NT2/D1 (cell line): Measurements from ENCODE around the gene AFF3.

Source experiments
- DNase-seq: peaks from one replicate; pipeline ENCODE4 v3.0.0-alpha.2; 2011; ENCODE audit warnings: low read depth, low spot score
- H3K27me3 ChIP-seq: 2 replicates; pipeline ENCODE4 v1.6.0; 2011; ENCODE audit warnings: mild to moderate bottlenecking; ENCODE audit not compliant: insufficient read length, insufficient read depth
- H3K36me3 ChIP-seq: 2 replicates; pipeline ENCODE4 v1.6.1; 2011; ENCODE audit warnings: mild to moderate bottlenecking, low read length, mixed read lengths; ENCODE audit not compliant: insufficient read depth, insufficient read length
- H3K4me1 ChIP-seq: 2 replicates; pipeline ENCODE4 v1.5.1; 2011; ENCODE audit not compliant: insufficient read depth, insufficient read length
- H3K4me3 ChIP-seq: 2 replicates; pipeline ENCODE4 v1.5.1; 2011; ENCODE audit warnings: low read depth; ENCODE audit not compliant: insufficient read length
- H3K9ac ChIP-seq: 2 replicates; pipeline ENCODE4 v1.6.0; 2011; ENCODE audit warnings: low read depth; ENCODE audit not compliant: insufficient read length
- H3K9me3 ChIP-seq: 2 replicates; pipeline ENCODE4 v1.5.1; 2011; ENCODE audit warnings: mild to moderate bottlenecking, low read length; ENCODE audit not compliant: insufficient read depth
- SUZ12 ChIP-seq: IDR thresholded peaks from 2 replicates; pipeline ENCODE4 v1.6.1; 2011; ENCODE audit not compliant: insufficient read length, insufficient read depth; ENCODE audit errors: extremely low read depth
- YY1 ChIP-seq: IDR thresholded peaks from 2 replicates; pipeline ENCODE4 v1.6.1; 2011; ENCODE audit not compliant: insufficient read length, insufficient read depth
- ZNF274 ChIP-seq: IDR thresholded peaks from 2 replicates; pipeline ENCODE4 v1.6.1; 2011; ENCODE audit warnings: mild to moderate bottlenecking, low read depth, low read length

The AFF3 gene

DNA sequence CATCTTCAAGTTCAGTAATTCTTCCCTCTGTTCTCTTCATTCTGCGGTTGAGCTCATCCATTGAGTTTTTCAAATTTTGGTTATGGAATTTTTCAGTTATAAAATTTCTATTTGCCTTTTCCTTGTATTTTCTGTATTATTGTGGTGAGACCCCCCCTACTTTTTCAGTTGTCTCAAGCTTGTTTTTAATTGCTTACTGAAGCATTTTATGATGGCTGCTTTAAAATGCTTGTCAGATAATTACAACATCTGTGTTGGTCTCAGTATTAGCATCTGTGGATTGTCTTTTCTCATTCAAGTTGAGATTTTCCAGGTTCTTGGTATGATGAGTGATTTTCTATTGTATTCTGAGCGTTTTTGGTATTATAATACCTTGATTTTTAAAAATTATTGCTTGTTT, 531.4 kb downstream of the AFF3 start:
- no peak for DNase-seq
- no peaks in the 10 kb centered on the region for H3K27me3 ChIP-seq
- no peaks in the 10 kb centered on the region for H3K36me3 ChIP-seq
- TF ChIP-seq ZNF274 (no peak), YY1 (no peak), SUZ12 (no peak)
- H3K4me1 ChIP-seq: no peaks in the 10 kb centered on the region
- H3K9me3 ChIP-seq: no peaks in the 10 kb centered on the region
- no peak overlapping the region for H3K9ac ChIP-seq
- H3K4me3 ChIP-seq: no peak overlapping the region

DNA sequence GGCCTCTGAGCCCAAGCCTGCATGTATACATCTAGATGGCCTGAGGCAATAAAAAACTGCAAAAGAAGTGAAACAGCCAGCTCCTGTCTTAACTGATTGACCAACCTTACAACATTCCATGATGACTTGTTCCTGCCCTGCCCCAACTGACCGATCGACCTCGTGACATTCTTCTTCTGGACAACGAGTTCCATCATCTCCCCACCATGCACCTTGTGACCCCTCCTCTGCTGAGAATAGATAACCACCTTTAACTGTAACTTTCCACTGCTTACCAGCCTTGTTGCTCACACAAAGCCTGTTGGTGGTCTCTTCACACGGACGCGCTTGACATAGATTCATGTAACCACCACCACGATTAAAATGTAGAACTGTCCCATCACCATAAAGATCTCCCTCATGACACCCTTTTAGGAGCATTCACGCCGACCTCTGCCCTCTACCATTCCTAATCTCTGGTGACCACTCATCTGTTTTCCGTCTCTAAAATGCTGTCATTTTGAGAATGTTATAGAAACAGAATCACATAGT, 532.5 kb downstream of the AFF3 start:
- Histone ChIP-seq H3K9ac (no peak overlapping the region), H3K27me3 (no peaks in the 10 kb centered on the region), H3K4me3 (no peak overlapping the region), H3K36me3 (no peaks in the 10 kb centered on the region), H3K4me1 (no peaks in the 10 kb centered on the region), H3K9me3 (no peaks in the 10 kb centered on the region)
- DNase-seq: no peak
- TF ChIP-seq SUZ12 (no peak), ZNF274 (no peak), YY1 (no peak)

DNA sequence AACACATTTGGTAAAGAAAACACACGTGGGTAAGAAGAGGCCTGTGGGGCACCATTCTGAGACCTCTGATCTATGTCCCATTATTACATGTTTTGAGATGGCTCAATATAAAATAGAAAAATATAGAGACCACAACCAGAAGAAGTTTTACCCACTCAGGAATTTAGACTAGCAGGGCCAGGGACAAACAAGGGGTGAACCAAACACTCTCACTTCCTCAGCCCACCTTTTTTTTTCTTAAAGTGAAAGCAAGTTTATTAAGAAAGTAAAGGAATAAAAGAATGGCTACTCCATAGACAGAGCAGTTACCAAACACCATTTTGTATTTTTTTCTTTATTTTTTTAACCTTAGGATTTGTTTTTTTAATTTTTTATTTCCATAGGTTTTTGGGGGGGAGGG, 533.5 kb downstream of the AFF3 start:
- Histone ChIP-seq H3K36me3 (no peaks in the 10 kb centered on the region), H3K4me1 (no peaks in the 10 kb centered on the region), H3K27me3 (no peaks in the 10 kb centered on the region), H3K9ac (no peak overlapping the region), H3K9me3 (no peaks in the 10 kb centered on the region), H3K4me3 (no peak overlapping the region)
- no peak for DNase-seq
- TF ChIP-seq YY1 (no peak), SUZ12 (no peak), ZNF274 (no peak)

DNA sequence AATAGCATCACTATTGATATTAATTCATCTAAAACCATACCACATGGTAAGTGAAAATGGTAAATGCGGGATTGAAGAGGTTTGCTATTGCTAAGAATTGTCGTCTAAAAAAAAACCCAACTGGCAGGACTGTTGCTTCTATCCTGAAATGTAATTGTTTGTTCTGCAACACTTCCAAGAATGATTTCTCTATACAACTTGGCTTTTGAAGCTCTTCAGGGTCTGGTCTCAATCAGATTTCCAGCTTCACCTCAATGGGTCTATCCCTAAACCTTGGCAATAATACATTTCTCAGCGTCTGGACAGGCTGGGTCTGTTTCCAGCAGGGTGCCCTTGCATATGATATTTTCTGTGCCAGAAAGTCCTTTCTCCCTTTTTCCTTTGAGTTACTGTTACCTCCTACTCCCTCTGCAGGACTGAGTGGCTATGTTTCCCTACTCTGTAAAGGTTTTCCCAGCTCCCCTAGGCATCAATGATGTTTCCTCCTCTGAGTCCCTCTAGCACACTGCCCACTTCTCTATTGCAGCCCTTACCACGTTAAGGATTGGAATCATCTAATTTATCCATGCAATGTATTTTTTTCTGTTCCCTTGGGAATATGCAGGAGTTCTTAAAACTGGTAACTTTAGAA, 534.4 kb downstream of the AFF3 start:
- Histone ChIP-seq H3K4me3 (no peak overlapping the region), H3K27me3 (no peaks in the 10 kb centered on the region), H3K4me1 (no peaks in the 10 kb centered on the region), H3K36me3 (no peaks in the 10 kb centered on the region), H3K9ac (no peak overlapping the region), H3K9me3 (no peaks in the 10 kb centered on the region)
- TF ChIP-seq ZNF274: no peak
- TF ChIP-seq SUZ12: no peak
- DNase-seq: no peak

DNA sequence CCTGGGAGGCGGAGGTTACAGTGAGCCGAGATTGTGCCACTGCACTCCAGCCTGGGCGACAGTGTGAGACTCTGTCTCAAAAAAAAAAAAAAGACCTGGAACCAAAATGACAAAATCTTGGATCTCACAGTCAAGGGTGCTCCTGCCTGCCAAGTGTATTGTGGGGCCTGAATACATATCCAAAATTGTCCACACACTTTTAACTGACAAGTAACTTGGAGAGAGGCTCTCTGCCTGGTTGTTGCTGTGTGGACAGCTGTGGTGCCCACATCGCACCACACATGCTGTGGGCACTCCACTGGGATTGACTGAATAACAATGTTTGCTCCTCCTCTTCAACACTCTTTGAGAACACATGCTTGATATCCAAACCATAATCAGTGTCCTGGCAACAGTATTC, 534.9 kb downstream of the AFF3 start:
- Histone ChIP-seq H3K36me3 (no peaks in the 10 kb centered on the region), H3K9ac (no peak overlapping the region), H3K27me3 (no peaks in the 10 kb centered on the region), H3K9me3 (no peaks in the 10 kb centered on the region), H3K4me1 (no peaks in the 10 kb centered on the region), H3K4me3 (no peak overlapping the region)
- no peak for TF ChIP-seq SUZ12
- TF ChIP-seq ZNF274: no peak
- TF ChIP-seq YY1: no peak
- DNase-seq: no peak

DNA sequence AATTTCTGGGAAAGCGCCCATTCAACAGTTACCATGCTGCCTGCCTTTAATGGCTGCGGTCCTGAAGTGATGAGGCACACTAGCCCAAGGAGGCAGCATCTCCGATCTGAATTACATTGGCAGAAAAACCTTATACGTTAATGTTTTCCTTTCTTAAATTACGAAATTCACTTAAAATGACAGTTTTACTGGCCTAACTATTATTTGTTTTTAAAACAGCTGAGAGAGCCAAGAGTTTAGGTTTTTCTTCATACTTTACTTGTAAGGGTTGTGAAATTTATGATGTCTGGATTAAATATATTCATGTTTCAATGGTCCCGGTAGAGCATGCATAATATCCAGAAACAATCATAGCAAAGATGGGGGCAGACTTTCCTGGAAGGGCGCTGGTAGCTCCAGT, 537.4 kb downstream of the AFF3 start:
- no peak overlapping the region for H3K9ac ChIP-seq
- TF ChIP-seq YY1: no peak
- TF ChIP-seq SUZ12: no peak
- no peak for TF ChIP-seq ZNF274
- H3K27me3 ChIP-seq: no peaks in the 10 kb centered on the region
- no peaks in the 10 kb centered on the region for H3K9me3 ChIP-seq
- peaks cover 5% of the 10 kb centered on the region for H3K4me1 ChIP-seq
- H3K36me3 ChIP-seq: no peaks in the 10 kb centered on the region
- no peak for DNase-seq
- no peak overlapping the region for H3K4me3 ChIP-seq

DNA sequence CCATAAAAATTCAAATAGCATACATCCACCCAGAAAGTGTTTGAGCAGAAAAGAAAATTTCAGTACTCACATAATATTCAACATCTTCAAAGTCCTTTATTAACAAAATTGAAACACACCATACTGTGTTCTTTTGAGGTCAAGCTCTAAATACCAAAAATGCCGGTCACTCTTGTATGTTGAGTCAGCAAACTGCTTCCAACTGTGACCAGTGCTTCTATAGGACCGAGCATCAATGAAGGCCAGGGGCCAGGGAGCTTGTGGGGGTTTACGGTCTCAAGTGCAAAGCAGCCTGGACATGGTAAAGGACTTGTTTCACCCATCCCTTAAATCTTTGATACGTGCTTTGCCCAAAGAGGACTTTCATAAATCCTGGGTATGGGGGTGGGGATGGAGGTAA, 539.9 kb downstream of the AFF3 start:
- Histone ChIP-seq H3K36me3 (no peaks in the 10 kb centered on the region), H3K9ac (no peak overlapping the region), H3K9me3 (no peaks in the 10 kb centered on the region), H3K4me3 (no peak overlapping the region), H3K4me1 (peaks cover 5% of the 10 kb centered on the region), H3K27me3 (no peaks in the 10 kb centered on the region)
- no peak for TF ChIP-seq ZNF274
- no peak for TF ChIP-seq YY1
- TF ChIP-seq SUZ12: no peak
- DNase-seq: no peak
